ENCODE results near the gene IFNGR2. TPM values are rescaled to one million over a fixed set of nuclear protein-coding genes. Genes with fewer than 3 reads are reported as not detected.

Gene IFNGR2
- total RNA-seq, 1 donor from 2014 or later = 55.6 TPM

DNA sequence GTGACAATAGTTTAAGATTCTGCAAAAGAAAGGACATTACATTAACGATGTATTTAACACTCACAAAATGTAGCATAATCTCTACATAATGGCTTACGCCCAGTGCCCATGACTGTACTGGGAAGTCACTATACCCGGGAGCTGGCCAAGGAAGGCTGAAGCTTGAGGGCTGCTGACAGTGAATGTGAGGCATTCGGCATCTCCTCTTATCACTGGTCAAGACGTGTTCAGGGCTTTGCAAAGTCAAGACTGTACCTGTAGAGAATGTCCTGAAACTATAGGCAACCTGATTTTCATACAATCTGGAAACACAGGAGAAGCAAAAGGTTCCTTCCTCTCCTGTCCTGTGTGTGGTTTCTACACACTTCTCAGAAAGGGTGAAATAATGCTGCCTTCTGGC, 12.7 kb upstream of the IFNGR2 start:
- no peak for DNase-seq (ENCODE audit: extremely low spot score, unreplicated experiment)
- H3K36me3 Mint-ChIP-seq (ENCODE audit: unreplicated experiment) = no peaks in the 10 kb centered on the region
- no peaks in the 10 kb centered on the region for H3K9me3 Mint-ChIP-seq (ENCODE audit: unreplicated experiment)
- H3K27me3 Mint-ChIP-seq (ENCODE audit: unreplicated experiment) = no peaks in the 10 kb centered on the region
- no peak overlapping the region for H3K27ac Mint-ChIP-seq (ENCODE audit: unreplicated experiment)
- TF ChIP-seq, protein P1, sequence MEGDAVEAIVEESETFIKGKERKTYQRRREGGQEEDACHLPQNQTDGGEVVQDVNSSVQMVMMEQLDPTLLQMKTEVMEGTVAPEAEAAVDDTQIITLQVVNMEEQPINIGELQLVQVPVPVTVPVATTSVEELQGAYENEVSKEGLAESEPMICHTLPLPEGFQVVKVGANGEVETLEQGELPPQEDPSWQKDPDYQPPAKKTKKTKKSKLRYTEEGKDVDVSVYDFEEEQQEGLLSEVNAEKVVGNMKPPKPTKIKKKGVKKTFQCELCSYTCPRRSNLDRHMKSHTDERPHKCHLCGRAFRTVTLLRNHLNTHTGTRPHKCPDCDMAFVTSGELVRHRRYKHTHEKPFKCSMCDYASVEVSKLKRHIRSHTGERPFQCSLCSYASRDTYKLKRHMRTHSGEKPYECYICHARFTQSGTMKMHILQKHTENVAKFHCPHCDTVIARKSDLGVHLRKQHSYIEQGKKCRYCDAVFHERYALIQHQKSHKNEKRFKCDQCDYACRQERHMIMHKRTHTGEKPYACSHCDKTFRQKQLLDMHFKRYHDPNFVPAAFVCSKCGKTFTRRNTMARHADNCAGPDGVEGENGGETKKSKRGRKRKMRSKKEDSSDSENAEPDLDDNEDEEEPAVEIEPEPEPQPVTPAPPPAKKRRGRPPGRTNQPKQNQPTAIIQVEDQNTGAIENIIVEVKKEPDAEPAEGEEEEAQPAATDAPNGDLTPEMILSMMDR (IDR thresholded peaks at IDR 0.05) = no peak
- H3K4me1 Mint-ChIP-seq (ENCODE audit: unreplicated experiment) = peaks cover 3% of the 10 kb centered on the region
- no peak overlapping the region for H3K4me3 Mint-ChIP-seq (ENCODE audit: unreplicated experiment)

DNA sequence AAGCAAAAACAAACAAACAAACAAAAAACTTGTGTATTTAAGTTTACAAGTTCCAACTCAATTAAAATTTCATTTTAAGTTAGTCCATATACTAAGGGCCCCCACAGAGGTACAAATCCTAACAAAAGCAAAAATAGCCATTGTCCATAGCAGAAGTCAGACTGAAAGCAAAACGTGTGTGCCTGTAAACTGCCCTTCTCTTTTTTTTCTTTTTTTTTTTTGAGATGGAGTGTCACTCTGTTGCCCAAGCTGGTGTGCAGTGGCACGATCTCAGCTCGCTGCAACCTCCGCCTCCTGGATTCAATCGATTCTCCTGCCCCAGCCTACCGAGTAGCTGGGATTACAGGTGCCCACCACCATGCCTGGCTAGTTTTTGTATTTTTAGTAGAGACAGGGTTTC, 11.6 kb upstream of the IFNGR2 start:
- TF ChIP-seq, protein P1 (IDR thresholded peaks at IDR 0.05) = no peak
- no peak overlapping the region for H3K27ac Mint-ChIP-seq (ENCODE audit: unreplicated experiment)
- peaks cover 13% of the 10 kb centered on the region for H3K4me1 Mint-ChIP-seq (ENCODE audit: unreplicated experiment)
- H3K36me3 Mint-ChIP-seq (ENCODE audit: unreplicated experiment) = no peaks in the 10 kb centered on the region
- H3K27me3 Mint-ChIP-seq (ENCODE audit: unreplicated experiment) = no peaks in the 10 kb centered on the region
- H3K4me3 Mint-ChIP-seq (ENCODE audit: unreplicated experiment) = no peak overlapping the region
- DNase-seq (ENCODE audit: extremely low spot score, unreplicated experiment) = no peak
- no peaks in the 10 kb centered on the region for H3K9me3 Mint-ChIP-seq (ENCODE audit: unreplicated experiment)

DNA sequence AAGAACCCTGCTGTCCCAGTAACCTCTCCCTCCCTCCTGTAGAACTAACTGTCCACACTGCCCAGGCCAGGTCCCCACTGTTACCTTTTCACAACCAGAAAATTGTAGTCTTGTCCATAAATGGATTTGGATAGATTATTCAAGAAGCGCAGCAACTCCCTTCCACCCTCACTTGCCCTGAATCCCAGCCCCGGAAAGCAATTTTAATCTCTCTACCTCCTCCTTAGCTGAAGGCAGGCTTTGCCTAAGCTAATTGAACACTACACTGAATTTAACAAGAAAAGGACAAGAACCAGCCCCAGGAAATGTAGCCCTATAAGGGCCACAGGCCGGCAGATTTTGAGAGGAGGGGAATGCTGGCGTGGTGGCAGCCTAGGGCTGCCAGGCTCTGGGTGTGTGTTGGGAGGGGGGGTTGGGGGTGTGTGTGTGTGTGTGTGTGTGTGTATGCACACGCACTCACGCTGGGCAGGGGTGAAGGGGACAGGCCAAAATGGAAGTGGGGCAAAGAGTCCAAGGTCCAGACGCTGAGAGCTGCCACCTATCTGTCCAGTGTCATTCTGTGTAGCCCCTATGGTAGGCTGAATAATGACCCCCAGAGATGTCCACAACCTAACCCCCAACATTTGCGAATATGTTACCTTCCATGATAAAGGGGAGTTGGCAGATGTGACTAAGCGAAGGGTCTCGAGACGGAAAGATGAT, 10.8 kb upstream of the IFNGR2 start:
- no peaks in the 10 kb centered on the region for H3K27me3 Mint-ChIP-seq (ENCODE audit: unreplicated experiment)
- H3K4me1 Mint-ChIP-seq (ENCODE audit: unreplicated experiment) = peaks cover 21% of the 10 kb centered on the region
- H3K4me3 Mint-ChIP-seq (ENCODE audit: unreplicated experiment) = no peak overlapping the region
- TF ChIP-seq, protein P1 (IDR thresholded peaks at IDR 0.05) = no peak
- no peaks in the 10 kb centered on the region for H3K9me3 Mint-ChIP-seq (ENCODE audit: unreplicated experiment)
- H3K36me3 Mint-ChIP-seq (ENCODE audit: unreplicated experiment) = no peaks in the 10 kb centered on the region
- no peak for DNase-seq (ENCODE audit: extremely low spot score, unreplicated experiment)
- no peak overlapping the region for H3K27ac Mint-ChIP-seq (ENCODE audit: unreplicated experiment)

- H3K9me3 Mint-ChIP-seq (ENCODE audit: unreplicated experiment) = no peaks in the 10 kb centered on the region
- H3K27ac Mint-ChIP-seq (ENCODE audit: unreplicated experiment) = no peak overlapping the region
- TF ChIP-seq, protein P1 (IDR thresholded peaks at IDR 0.05) = no peak
- peaks cover 30% of the 10 kb centered on the region for H3K4me1 Mint-ChIP-seq (ENCODE audit: unreplicated experiment)
- no peak for DNase-seq (ENCODE audit: extremely low spot score, unreplicated experiment)
- no peak overlapping the region for H3K4me3 Mint-ChIP-seq (ENCODE audit: unreplicated experiment)
- H3K27me3 Mint-ChIP-seq (ENCODE audit: unreplicated experiment) = no peaks in the 10 kb centered on the region
- H3K36me3 Mint-ChIP-seq (ENCODE audit: unreplicated experiment) = no peaks in the 10 kb centered on the region
Observed at GRCh38 chr21:33393348-33393747, 9.9 kb upstream of the IFNGR2 start.

DNA sequence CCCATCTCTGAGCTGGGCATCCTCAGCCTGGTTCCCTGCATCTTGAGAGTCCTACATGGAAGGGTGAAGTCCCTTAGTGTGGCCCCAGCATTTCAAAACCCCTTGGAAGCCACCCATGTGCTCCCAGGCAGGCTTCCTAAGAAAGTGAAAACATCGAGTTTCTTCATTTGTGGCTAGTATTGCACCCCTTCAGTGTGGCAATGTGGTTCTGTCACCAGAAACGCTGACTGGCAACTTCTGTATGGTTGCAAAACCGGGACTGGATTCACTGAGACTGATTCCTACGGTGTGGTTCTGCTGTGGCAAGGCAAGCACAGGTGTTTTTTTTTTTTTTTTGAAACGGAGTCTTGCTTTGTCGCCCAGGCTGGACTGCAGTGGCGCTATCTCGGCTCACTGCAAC, 9.0 kb upstream of the IFNGR2 start:
- no peaks in the 10 kb centered on the region for H3K9me3 Mint-ChIP-seq (ENCODE audit: unreplicated experiment)
- no peaks in the 10 kb centered on the region for H3K27me3 Mint-ChIP-seq (ENCODE audit: unreplicated experiment)
- H3K36me3 Mint-ChIP-seq (ENCODE audit: unreplicated experiment) = no peaks in the 10 kb centered on the region
- peaks cover 31% of the 10 kb centered on the region for H3K4me1 Mint-ChIP-seq (ENCODE audit: unreplicated experiment)
- H3K4me3 Mint-ChIP-seq (ENCODE audit: unreplicated experiment) = no peak overlapping the region
- TF ChIP-seq, protein P1 (IDR thresholded peaks at IDR 0.05) = no peak
- no peak overlapping the region for H3K27ac Mint-ChIP-seq (ENCODE audit: unreplicated experiment)
- no peak for DNase-seq (ENCODE audit: extremely low spot score, unreplicated experiment)

Data from osteocyte (in vitro differentiated cells).